HG03280 (cell line): ENCODE measurements around the gene FTO.
"Not testable (repeated sequence)": the region's sequence is repeated elsewhere in the genome, so short reads cannot be mapped to it uniquely, and the experiment has no call there.

Experiments used
- ATAC-seq: cut with Tn5 transposase; IDR thresholded peaks from one replicate; pipeline ENCODE4 v1.9.1; 2021; ENCODE audit warnings: mild to moderate bottlenecking, moderate library complexity; ENCODE audit not compliant: unreplicated experiment

Gene FTO

GRCh38 chr16:53849994-53850393 lies 146.0 kb downstream of the FTO start:
- ATAC-seq = no peak

- no peak for ATAC-seq
Measured at GRCh38 chr16:53852678-53853077, 148.7 kb downstream of the FTO start.

DNA sequence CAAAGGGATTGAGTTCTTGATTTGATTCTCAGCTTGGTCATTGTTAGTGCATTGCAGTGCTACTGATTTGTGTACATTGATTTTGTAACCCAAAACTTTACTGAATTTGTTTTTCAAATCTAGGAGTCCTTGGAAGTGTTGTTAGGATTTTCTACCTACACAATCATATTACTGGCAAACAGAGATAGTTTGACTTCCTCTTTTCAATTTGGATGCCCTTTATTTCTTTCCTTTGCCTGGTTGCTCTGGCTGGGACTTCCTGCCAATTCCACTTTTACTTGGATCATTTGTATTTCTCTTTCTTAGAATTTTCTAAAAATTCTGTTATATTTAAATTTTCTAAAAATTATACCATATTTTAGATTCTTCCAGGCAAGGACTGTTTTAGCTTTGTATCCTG lies 151.1 kb downstream of the FTO start:
- ATAC-seq = no peak

- ATAC-seq = no peak
Measured at GRCh38 chr16:53855511-53855910, 151.6 kb downstream of the FTO start.

GRCh38 chr16:53859995-53860540 lies 156.1 kb downstream of the FTO start:
- no peak for ATAC-seq

DNA sequence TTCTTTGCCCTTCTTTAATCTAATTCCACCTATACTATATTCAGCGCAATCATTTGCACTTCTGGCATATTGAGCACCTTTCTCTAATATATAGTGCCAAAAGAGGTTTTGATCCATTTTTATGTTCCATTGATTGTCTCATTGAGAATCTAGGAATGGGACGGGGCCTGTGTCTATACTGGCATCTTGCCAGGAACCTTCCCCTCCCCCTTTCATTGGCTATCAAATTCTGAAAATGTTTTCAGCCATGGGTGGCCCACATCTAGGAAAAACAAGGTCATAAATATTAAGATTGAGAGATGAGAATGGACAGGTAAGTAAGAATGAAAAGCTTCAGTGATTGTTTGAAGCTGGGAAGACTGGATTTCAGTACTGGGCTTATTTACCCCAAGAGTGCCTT lies 159.9 kb downstream of the FTO start:
- ATAC-seq = no peak

DNA sequence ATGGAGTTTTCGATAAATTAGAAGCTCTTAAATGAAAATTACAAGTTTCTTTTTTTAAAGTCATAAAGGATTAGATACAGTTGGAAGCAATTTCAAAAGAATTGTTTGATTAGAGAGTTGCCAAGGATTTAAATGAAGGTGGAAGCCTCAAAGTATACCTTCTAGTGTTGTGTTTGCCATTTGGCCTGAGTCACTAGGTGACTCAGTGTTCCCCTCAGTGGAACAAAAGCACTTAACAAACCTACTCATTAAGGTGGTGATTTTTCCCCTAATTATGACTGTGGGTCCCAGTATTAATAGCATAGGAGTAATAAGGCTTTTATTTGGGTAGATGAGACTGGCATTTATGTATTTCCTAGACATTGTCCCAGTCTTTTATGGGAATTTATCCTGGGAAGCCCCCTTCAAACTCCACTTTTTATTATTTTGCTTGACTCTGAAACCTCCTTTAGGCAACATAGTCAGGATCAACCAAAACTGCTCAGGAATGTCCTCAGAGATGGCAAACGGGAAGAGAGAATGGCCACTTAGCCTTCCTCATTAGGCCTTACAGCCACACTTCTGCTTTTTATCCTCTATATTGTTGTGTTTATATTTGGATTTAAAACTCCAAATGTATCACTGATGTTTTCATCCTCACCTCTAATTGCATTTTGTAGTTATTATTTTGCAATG lies 161.0 kb downstream of the FTO start:
- no peak for ATAC-seq

- ATAC-seq = no peak
Measured at GRCh38 chr16:53865494-53865863, 161.5 kb downstream of the FTO start.

DNA sequence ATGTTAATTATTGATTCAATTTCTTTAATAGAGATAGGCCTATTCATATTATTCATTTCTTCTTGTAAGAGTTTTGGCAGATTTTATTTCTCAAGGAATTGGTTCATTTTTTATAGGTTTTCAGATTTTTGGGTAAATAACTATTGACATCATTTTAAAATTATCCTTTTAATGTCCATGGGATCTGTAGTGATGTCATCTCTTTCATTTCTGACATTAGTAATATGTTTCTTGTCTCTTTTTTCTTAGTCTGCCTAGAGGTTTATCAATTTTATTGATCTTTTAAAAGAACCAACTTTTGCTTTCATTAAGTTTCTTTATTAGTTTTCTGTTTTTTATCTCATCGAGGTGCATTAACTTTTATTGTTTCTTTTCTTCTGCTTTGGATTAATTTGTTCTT lies 162.6 kb downstream of the FTO start:
- no peak for ATAC-seq

DNA sequence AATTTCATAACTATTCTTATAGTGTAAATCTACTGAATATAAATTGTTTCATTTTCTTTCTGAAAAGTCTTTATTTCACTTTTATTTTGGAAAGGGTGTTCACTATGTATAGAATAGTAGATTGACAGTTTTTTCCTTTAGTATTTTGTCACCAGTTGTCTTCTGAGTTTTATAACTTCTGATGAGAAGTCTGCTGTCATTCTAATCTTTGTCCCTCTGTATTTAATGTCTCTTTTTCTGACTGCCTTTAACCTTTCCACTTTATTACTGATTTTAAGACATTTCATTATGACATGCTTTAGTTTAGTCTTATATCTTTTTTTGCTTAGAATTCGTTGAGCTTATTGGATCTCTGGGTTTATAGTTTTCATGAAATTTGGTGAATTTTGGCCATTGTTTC lies 166.9 kb downstream of the FTO start:
- no peak for ATAC-seq

GRCh38 chr16:53872248-53873221 lies 168.6 kb downstream of the FTO start:
- no peak for ATAC-seq

DNA sequence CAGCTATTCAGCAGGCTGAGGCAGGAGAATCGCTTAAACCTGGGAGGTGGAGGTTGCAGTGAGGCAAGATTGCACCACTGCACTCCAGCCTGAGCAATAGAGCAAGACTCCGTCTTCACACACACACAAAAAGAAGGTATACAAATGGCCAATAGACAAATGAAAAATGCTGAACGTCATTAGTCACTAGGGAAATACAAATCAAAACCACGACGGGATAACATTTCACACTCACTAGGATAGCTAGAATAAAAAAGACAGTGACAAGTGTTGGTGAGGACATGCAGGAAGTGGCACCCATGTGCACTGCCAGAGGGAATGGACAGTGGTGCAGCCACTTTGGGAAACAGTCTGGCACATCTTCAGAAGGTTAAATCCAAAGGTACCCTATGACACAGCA lies 172.9 kb downstream of the FTO start:
- no peak for ATAC-seq

DNA sequence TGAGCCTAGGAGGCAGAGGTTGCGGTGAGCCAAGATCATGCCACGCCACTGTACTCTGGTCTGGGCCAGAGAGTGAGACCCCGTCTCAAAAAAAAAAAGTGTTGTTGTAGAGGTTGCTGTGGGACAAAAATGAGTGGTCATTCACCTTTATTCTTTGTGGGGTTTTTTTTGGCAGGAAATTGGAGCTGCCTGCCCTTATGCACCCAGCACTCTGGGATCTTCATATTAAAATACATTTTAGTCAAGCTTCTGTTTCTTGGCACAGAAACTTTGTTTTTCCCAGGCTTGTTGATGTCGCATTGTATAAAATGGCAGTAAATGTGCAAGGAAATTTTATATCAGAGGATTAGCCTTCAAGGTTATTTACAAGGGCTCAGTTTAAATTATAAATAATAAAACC lies 174.3 kb downstream of the FTO start:
- ATAC-seq = no peak

- no peak for ATAC-seq
Measured at GRCh38 chr16:53881371-53881770, 177.4 kb downstream of the FTO start.

DNA sequence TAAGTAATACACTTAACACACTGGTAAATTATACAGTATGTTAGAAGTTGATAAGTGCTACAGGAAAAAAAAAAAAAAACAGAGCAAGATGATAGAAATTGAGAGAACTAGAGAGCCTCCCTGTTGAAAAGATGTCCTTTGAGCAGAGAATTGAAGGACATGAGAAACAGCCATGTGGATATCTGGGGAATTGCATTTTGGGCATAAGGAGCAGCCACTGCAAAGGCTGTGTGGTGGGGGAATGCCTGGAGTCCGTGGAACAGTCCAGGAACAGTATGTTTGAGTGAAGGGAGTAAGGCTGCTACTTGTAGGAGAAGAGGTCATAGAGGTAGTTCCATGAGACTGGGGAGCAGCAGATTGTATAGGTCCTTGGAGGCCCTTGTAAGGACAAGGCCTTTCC lies 178.4 kb downstream of the FTO start:
- no peak for ATAC-seq

GRCh38 chr16:53884748-53885147 lies 180.8 kb downstream of the FTO start:
- ATAC-seq = no peak

DNA sequence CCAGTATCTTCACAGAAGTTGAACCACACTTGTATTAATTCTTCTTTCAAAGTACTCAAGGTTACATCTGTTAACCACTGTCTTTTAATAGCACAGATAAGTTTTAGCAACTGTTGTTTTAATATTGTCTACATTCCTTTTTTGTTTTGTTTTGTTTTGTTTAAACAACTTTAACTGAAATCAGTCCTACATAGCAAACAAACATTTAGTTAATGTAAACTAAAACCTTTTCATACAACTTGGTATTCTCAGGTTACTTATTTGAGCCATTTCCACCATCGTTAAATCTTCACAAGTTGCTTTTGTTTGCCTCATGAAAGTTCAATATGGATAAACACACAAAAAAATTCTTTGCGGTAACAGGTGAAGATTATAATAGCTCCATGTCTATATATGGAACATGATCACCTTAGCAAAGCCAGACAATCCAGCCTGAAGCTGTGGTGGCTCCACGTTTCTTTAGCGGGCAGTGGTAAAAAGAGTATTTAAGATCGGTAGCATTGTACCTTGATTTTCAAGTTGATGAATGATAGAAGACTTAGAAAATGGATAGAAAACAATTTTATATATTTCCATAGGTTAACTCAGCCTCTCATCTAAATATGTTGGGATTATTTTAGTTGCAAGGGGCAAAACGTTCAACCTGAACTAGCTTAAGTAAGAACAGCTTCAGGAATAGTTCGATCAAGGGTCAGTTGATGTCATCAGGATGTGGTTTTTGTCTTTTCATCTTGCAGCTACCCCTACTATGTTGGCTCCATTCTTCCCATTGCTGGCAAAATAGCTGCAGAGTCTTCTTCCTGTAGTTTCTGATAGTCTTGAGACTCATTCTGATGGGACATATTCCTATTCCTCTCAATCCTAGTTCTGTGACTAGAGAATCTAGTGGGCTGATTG lies 182.8 kb downstream of the FTO start:
- ATAC-seq = no peak

- no peak for ATAC-seq
Measured at GRCh38 chr16:53888222-53888621, 184.3 kb downstream of the FTO start.

- not testable (repeated sequence) for ATAC-seq
Measured at GRCh38 chr16:53890877-53891276, 186.9 kb downstream of the FTO start.

DNA sequence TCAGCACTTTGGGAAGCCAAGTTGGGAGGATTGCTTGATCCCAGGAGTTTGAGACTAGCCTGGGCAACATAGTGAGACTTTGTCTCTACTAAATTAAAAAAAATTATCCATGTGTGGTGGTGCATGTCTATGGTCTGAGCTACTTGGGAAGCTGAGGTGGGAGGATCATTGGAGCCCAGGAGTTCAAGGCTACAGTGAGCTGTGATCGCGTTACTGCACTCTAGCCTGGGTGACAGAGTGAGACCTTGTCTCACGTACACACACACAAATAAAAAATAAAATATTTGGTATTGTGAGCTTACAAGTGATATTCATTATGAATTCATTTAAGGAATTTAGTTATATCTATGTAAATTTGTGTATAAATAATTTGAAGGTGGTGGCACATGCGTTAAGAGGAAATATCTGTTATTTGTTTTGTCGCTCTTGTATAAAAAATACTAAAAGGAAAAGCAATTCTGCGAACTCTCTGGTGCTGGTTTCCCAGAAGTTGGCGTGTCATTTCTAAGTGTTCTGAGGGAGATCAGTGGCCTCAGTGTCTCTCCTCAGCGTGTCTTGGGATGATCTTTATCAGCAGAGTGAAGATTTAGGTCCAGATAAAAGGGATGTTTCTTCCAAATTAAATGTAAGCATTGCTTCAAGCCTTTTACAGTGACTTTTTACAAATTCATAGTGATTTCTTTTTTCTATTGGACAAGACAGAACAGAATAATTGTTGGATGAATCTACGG lies 187.6 kb downstream of the FTO start:
- no peak for ATAC-seq
